BJ (cell line): Measurements from ENCODE around the gene GPR107. TPM values are rescaled to one million over a fixed set of nuclear protein-coding genes. Genes with fewer than 3 reads are reported as not detected.

Experiments used
- CTCF ChIA-PET: fragments of 350-600 bp; formaldehyde crosslinking; extraction: SDS; loops from one replicate; lab custom pipeline; 2021; ENCODE audit warnings: antibody characterized with exemption, inconsistent platforms; lab: Yijun Ruan, JAX
- POLR2A ChIA-PET: fragments of 300-600 bp; sonication (Branson Sonifier 250); formaldehyde crosslinking; extraction: SDS; loops from one replicate; lab custom pipeline; 2021; ENCODE audit warnings: antibody characterized with exemption; lab: Charles Lee
- DNase-seq: peaks from one replicate; pipeline ENCODE4 v3.0.0-alpha.2; 2011; ENCODE audit warnings: low read depth
- H3K27me3 ChIP-seq: 2 replicates; pipeline ENCODE4 v1.6.0; 2011; ENCODE audit warnings: low read length; ENCODE audit not compliant: control insufficient read depth, insufficient read depth
- H3K36me3 ChIP-seq: 2 replicates; pipeline ENCODE4 v1.5.1; 2011; ENCODE audit warnings: low read length; ENCODE audit not compliant: control insufficient read depth, insufficient read depth
- H3K4me3 ChIP-seq: 2 replicates; pipeline ENCODE4 v1.5.1; 2011; ENCODE audit warnings: low read depth, mild to moderate bottlenecking, control low read depth, low read length
- CTCF ChIP-seq: IDR thresholded peaks from 2 replicates; pipeline ENCODE4 v1.5.1; 2011; ENCODE audit warnings: low read depth, mild to moderate bottlenecking, control low read depth, inconsistent platforms, low read length, moderate library complexity; ENCODE audit not compliant: insufficient read depth
- polyA plus RNA-seq: library from polyadenylated mRNA; depleted of rRNA; stranded (reverse); fragments of >200 nt; gene quantifications from 2 replicates; pipeline ENCODE4 v1.2.3, GENCODE V29; 2011; rRNA removed
- small RNA-seq: library from RNA; depleted of rRNA; stranded (forward); fragments of <200 nt; gene quantifications from one replicate; pipeline ENCODE3, GENCODE V24; 2012; ENCODE audit warnings: low replicate concordance, low read depth; ENCODE audit not compliant: insufficient read length

GPR107 gene
- polyA plus RNA-seq, 1 experiment: 32.5 TPM

GRCh38 chr9:130186839-130187522, 133.3 kb downstream of the GPR107 start:
- ChIA-PET POLR2A (no interaction called here), CTCF (interaction anchor here (0.8 kb wide), 1 partner anchor 62 kb away, joined by 3 read pairs; no protein-coding TSS in a partner anchor)
- Histone ChIP-seq H3K27me3 (no peaks in the 10 kb centered on the region), H3K4me3 (no peak overlapping the region), H3K36me3 (no peaks in the 10 kb centered on the region; the same call in none of the 2 replicates)
- TF ChIP-seq CTCF: no peak
- no peak for DNase-seq

- H3K27me3 ChIP-seq: no peaks in the 10 kb centered on the region
- no peaks in the 10 kb centered on the region; the same call in none of the 2 replicates for H3K36me3 ChIP-seq
- DNase-seq: no peak
- TF ChIP-seq CTCF: no peak
- ChIA-PET POLR2A (no interaction called here), CTCF (interaction anchor here (0.8 kb wide), 1 partner anchor 63 kb away, joined by 3 read pairs; no protein-coding TSS in a partner anchor)
- H3K4me3 ChIP-seq: no peak overlapping the region
Observed at GRCh38 chr9:130187523-130187846, 133.8 kb downstream of the GPR107 start.

- TF ChIP-seq CTCF: no peak
- Histone ChIP-seq H3K36me3 (no peaks in the 10 kb centered on the region; the same call in 1 of the 2 replicates), H3K27me3 (no peaks in the 10 kb centered on the region), H3K4me3 (no peak overlapping the region)
- no peak for DNase-seq
- ChIA-PET POLR2A (no interaction called here), CTCF (no interaction called here)
Observed at GRCh38 chr9:130188860-130189481, 135.3 kb downstream of the GPR107 start.

Small RNA genes within 50 kb of the gene (small RNA-seq; reads per million reads assigned to genes)
- not detected for gene RF00019

Other genes with a start within 250 kb of the GPR107 start
- 78.8 and 93.2 TPM in 2 replicates for gene TOR1A, start 229.8 kb upstream of the GPR107 start, polyA plus RNA-seq
- gene C9orf78, start 218.6 kb upstream of the GPR107 start, polyA plus RNA-seq: 26.1 and 41.9 TPM in 2 replicates
- gene USP20, start 218.4 kb upstream of the GPR107 start, polyA plus RNA-seq: 10.5 and 19.0 TPM in 2 replicates
- gene FNBP1, start 10.7 kb upstream of the GPR107 start, polyA plus RNA-seq: 7.8 and 15.0 TPM in 2 replicates
- 54.4 and 67.7 TPM in 2 replicates for gene NCS1, start 118.5 kb downstream of the GPR107 start, polyA plus RNA-seq
- not detected in 2 replicates for gene HMCN2, start 211.9 kb downstream of the GPR107 start, polyA plus RNA-seq